ENCODE data around the gene LTBP1.

GRCh38 chr2:33122726-33123125 is 176.0 kb downstream of the LTBP1 start:
- TF ChIP-seq EZH2 (IDR thresholded peaks at IDR 0.05; ENCODE audit: low read depth, unreplicated experiment): no peak
- TF ChIP-seq CTCF (conservative IDR thresholded peaks at IDR 0.05; ENCODE audit: low read depth in 2 of 2): no peak
- no peak for TF ChIP-seq POLR2AphosphoS5 (IDR thresholded peaks at IDR 0.05; ENCODE audit: low read depth)
- TF ChIP-seq EZH2phosphoT487 (IDR thresholded peaks at IDR 0.05; ENCODE audit: unreplicated experiment): no peak
- no peak for TF ChIP-seq CREB1 (CRISPR knock-in tag; IDR thresholded peaks at IDR 0.05; ENCODE audit: low read depth)
- TF ChIP-seq NANOG (IDR thresholded peaks at IDR 0.05; ENCODE audit: borderline replicate concordance): no peak
- TF ChIP-seq REST (IDR thresholded peaks at IDR 0.05; ENCODE audit: unreplicated experiment): no peak
- TF ChIP-seq ZNF114 (CRISPR knock-in tag; IDR thresholded peaks at IDR 0.05): no peak
- TF ChIP-seq ZNF462 (CRISPR knock-in tag; IDR thresholded peaks at IDR 0.05): no peak

All from GM23338 (cell line).